HepG2 (cell line): ENCODE data around the gene RASGRP4.

Source experiments
- FOXK2 ChIP-seq: fragments of 450-650 bp; IDR thresholded peaks from 2 replicates; pipeline ENCODE4 v1.6.1; 2016
- HNF1A ChIP-seq, 2 experiments: sonication (generic) in 1 of 2; formaldehyde crosslinking in 1 of 2; IDR thresholded peaks; 2 replicates each; pipeline versions ENCODE4 v1.4.0 to v1.6.1; 2016 to 2020; ENCODE audit warnings: borderline replicate concordance in 1 of 2, low read depth in 1 of 2, mild to moderate bottlenecking in 1 of 2, missing genetic modification reagents in 1 of 2
- MIER3 ChIP-seq: IDR thresholded peaks from 2 replicates; pipeline ENCODE4 v1.6.1; 2016; ENCODE audit warnings: missing compliant biosample characterization, borderline replicate concordance
- MXI1 ChIP-seq: IDR thresholded peaks from 3 replicates; pipeline ENCODE4 v1.6.1; 2012; ENCODE audit warnings: low read depth, low read length, inconsistent platforms, borderline replicate concordance
- POLR2A ChIP-seq, 2 experiments: IDR thresholded peaks; 2 replicates each; pipeline ENCODE4 v1.6.1; 2011; ENCODE audit warnings: low read depth in 2 of 2, low read length in 2 of 2, mild to moderate bottlenecking in 1 of 2, moderate library complexity in 1 of 2; ENCODE audit not compliant: insufficient read depth in 1 of 2
- ZNF12 ChIP-seq: sonication (generic); formaldehyde crosslinking; IDR thresholded peaks from 2 replicates; pipeline ENCODE4 v1.5.0; 2020; ENCODE audit warnings: missing genetic modification reagents
- ZNF513 ChIP-seq: sonication (generic); formaldehyde crosslinking; conservative IDR thresholded peaks from 2 replicates; pipeline ENCODE4 v1.5.0; 2020; ENCODE audit warnings: missing genetic modification reagents

GRCh38 chr19:38402967-38403674, 22.9 kb downstream of the RASGRP4 start, which contains the start of gene FAM98C:
- TF ChIP-seq POLR2A (IDR thresholded peaks at IDR 0.05; ENCODE audit: insufficient read depth in 1 of 2, low read depth in 2 of 2, low read length in 2 of 2): peak; percentile 58 to 62; a peak in 3 of 4 replicates
- TF ChIP-seq HNF1A (IDR thresholded peaks at IDR 0.05; ENCODE audit: low read depth): no peak
- peak; percentile 57; the same call in 1 of the 2 replicates for TF ChIP-seq HNF1A (CRISPR knock-in tag; IDR thresholded peaks at IDR 0.05; ENCODE audit: borderline replicate concordance)
- peak; percentile 70; the same call in 1 of the 3 replicates for TF ChIP-seq MXI1
- TF ChIP-seq ZNF12 (CRISPR knock-in tag): no peak
- TF ChIP-seq MIER3 (CRISPR knock-in tag): 0 out of 2 replicates have a peak, but pooled peaks have one; percentile 55
- no peak for TF ChIP-seq ZNF513
- TF ChIP-seq FOXK2: no peak
